HEK293 (cell line): ENCODE measurements around the gene HINT3.

ENCODE experiments used
- CTCF ChIA-PET: fragments of 350-600 bp; formaldehyde crosslinking; extraction: SDS; loops from one replicate; lab custom pipeline; 2021; ENCODE audit warnings: antibody characterized with exemption; lab: Yijun Ruan, JAX
- POLR2A ChIA-PET: fragments of 300-600 bp; formaldehyde crosslinking; extraction: SDS; loops from one replicate; lab custom pipeline; 2020; ENCODE audit warnings: antibody characterized with exemption, inconsistent platforms; lab: Yijun Ruan, JAX
- H3K27ac ChIP-seq: fragments of 200-500 bp; sonication (Bioruptor generic); 2 replicates; pipeline ENCODE4 v1.5.1; 2014; ENCODE audit warnings: low read depth, low read length, control low read depth, inconsistent platforms; ENCODE audit errors: extremely low read depth
- H3K36me3 ChIP-seq, 2 experiments: fragments of 200-500 bp in 1 of 2; sonication (Bioruptor generic) in 1 of 2; 1 replicate in 1 of 2; 2 replicates in 1 of 2; pipeline ENCODE4 v1.5.1; 2014 to 2017; ENCODE audit warnings: inconsistent platforms in 2 of 2, low read length in 2 of 2; ENCODE audit not compliant: control insufficient read depth in 2 of 2, insufficient read depth in 1 of 2
- H3K4me1 ChIP-seq: fragments of 200-500 bp; sonication (Bioruptor generic); 2 replicates; pipeline ENCODE4 v1.5.1; 2014; ENCODE audit warnings: mild to moderate bottlenecking, low read length, inconsistent platforms; ENCODE audit not compliant: control insufficient read depth, insufficient read depth
- H3K4me3 ChIP-seq: 2 replicates; pipeline ENCODE4 v1.5.1; 2011; ENCODE audit warnings: low read depth, mild to moderate bottlenecking, control low read depth, low read length, moderate library complexity
- H3K9me3 ChIP-seq: fragments of 200-500 bp; sonication (Bioruptor generic); 2 replicates; pipeline ENCODE4 v1.5.1; 2014; ENCODE audit warnings: low read depth, low read length, inconsistent platforms; ENCODE audit not compliant: control insufficient read depth, insufficient read depth
- GLIS1 ChIP-seq: fragments of 450-650 bp; formaldehyde crosslinking; IDR thresholded peaks from 2 replicates; pipeline ENCODE4 v1.5.1; 2016; ENCODE audit warnings: missing biosample characterization, missing genetic modification characterization
- IKZF3 ChIP-seq: fragments of 450-650 bp; IDR thresholded peaks from 2 replicates; pipeline ENCODE4 v1.5.0; 2018; ENCODE audit warnings: missing biosample characterization, mild to moderate bottlenecking, missing genetic modification characterization, moderate library complexity
- KLF8 ChIP-seq: fragments of 450-650 bp; formaldehyde crosslinking; IDR thresholded peaks from 2 replicates; pipeline ENCODE4 v1.5.1; 2016; ENCODE audit warnings: missing biosample characterization, missing genetic modification characterization
- RBAK ChIP-seq: fragments of 450-650 bp; formaldehyde crosslinking; IDR thresholded peaks from 2 replicates; pipeline ENCODE4 v1.5.1; 2016; ENCODE audit warnings: missing biosample characterization, missing genetic modification characterization
- SALL2 ChIP-seq: fragments of 450-650 bp; formaldehyde crosslinking; IDR thresholded peaks from 2 replicates; pipeline ENCODE4 v1.5.0; 2017; ENCODE audit warnings: missing biosample characterization, mild to moderate bottlenecking, missing genetic modification characterization, borderline replicate concordance
- SP2 ChIP-seq: fragments of 450-650 bp; formaldehyde crosslinking; IDR thresholded peaks from 2 replicates; pipeline ENCODE4 v1.5.1; 2016; ENCODE audit warnings: missing biosample characterization, missing genetic modification characterization
- ZBTB11 ChIP-seq: fragments of 450-650 bp; formaldehyde crosslinking; conservative IDR thresholded peaks from 2 replicates; pipeline ENCODE4 v1.5.1; 2016; ENCODE audit warnings: low read depth, missing biosample characterization, missing genetic modification characterization
- ZBTB21 ChIP-seq: fragments of 450-650 bp; formaldehyde crosslinking; IDR thresholded peaks from 2 replicates; pipeline ENCODE4 v1.5.1; 2017; ENCODE audit warnings: missing biosample characterization, missing genetic modification characterization
- ZBTB49 ChIP-seq: fragments of 450-650 bp; formaldehyde crosslinking; IDR thresholded peaks from 2 replicates; pipeline ENCODE4 v1.5.1; 2016; ENCODE audit warnings: missing biosample characterization, missing genetic modification characterization, low read depth
- ZFP3 ChIP-seq: fragments of 450-650 bp; formaldehyde crosslinking; IDR thresholded peaks from 2 replicates; pipeline ENCODE4 v1.5.1; 2016; ENCODE audit warnings: low read depth, missing biosample characterization, missing genetic modification characterization
- ZNF140 ChIP-seq: fragments of 450-650 bp; formaldehyde crosslinking; IDR thresholded peaks from 2 replicates; pipeline ENCODE4 v1.5.1; 2016; ENCODE audit warnings: missing biosample characterization, missing genetic modification characterization
- ZNF16 ChIP-seq: fragments of 450-650 bp; formaldehyde crosslinking; IDR thresholded peaks from 2 replicates; pipeline ENCODE4 v1.5.1; 2016; ENCODE audit warnings: low read depth, missing biosample characterization, missing genetic modification characterization
- ZNF211 ChIP-seq: fragments of 450-650 bp; formaldehyde crosslinking; IDR thresholded peaks from 2 replicates; pipeline ENCODE4 v1.5.1; 2016; ENCODE audit warnings: low read depth, missing biosample characterization, missing genetic modification characterization
- ZNF341 ChIP-seq: fragments of 450-650 bp; formaldehyde crosslinking; IDR thresholded peaks from 2 replicates; pipeline ENCODE4; 2016; ENCODE audit warnings: low read depth, missing biosample characterization, missing genetic modification characterization
- ZNF404 ChIP-seq: fragments of 450-650 bp; formaldehyde crosslinking; IDR thresholded peaks from 2 replicates; pipeline ENCODE4 v1.5.1; 2017; ENCODE audit warnings: missing biosample characterization, missing genetic modification characterization
- ZNF600 ChIP-seq: fragments of 450-650 bp; formaldehyde crosslinking; IDR thresholded peaks from 2 replicates; pipeline ENCODE4 v1.5.1; 2016; ENCODE audit warnings: missing biosample characterization, missing genetic modification characterization
- ZNF704 ChIP-seq: fragments of 450-650 bp; formaldehyde crosslinking; IDR thresholded peaks from 2 replicates; pipeline ENCODE4 v1.5.1; 2016; ENCODE audit warnings: missing biosample characterization, missing genetic modification characterization
- ZNF843 ChIP-seq: fragments of 450-650 bp; formaldehyde crosslinking; IDR thresholded peaks from 2 replicates; pipeline ENCODE4 v1.5.1; 2016; ENCODE audit warnings: missing biosample characterization, missing genetic modification characterization
- ZSCAN23 ChIP-seq: fragments of 450-650 bp; formaldehyde crosslinking; IDR thresholded peaks from 2 replicates; pipeline ENCODE4 v1.5.1; 2016; ENCODE audit warnings: missing biosample characterization, missing genetic modification characterization
- TF ChIP-seq, protein P1 (sequence below): fragments of 450-650 bp; formaldehyde crosslinking; IDR thresholded peaks from 2 replicates; pipeline ENCODE4 v1.5.1; 2016; ENCODE audit warnings: missing biosample characterization, missing genetic modification characterization
- TF ChIP-seq, protein P2 (sequence below): fragments of 450-650 bp; formaldehyde crosslinking; IDR thresholded peaks from 2 replicates; pipeline ENCODE4 v1.5.1; 2017; ENCODE audit warnings: missing biosample characterization, missing genetic modification characterization

HINT3 gene

GRCh38 chr6:125974214-125974866, 17.8 kb downstream of the HINT3 start (continued):
- TF ChIP-seq ZNF211 (no peak), ZNF16 (no peak), IKZF3 (tag by site-specific recombination) (no peak), RBAK (no peak), ZNF404 (no peak), SP2 (tag by site-specific recombination) (no peak), ZBTB21 (tag by site-specific recombination) (peak; percentile 70), ZNF600 (tag by site-specific recombination) (no peak), KLF8 (tag by site-specific recombination) (no peak)

- H3K4me3 ChIP-seq, result no peak overlapping the region
- POLR2A ChIA-PET, result no interaction called here
- H3K9me3 ChIP-seq, result no peaks in the 10 kb centered on the region
- H3K27ac ChIP-seq, result no peak overlapping the region
- H3K4me1 ChIP-seq, result no peaks in the 10 kb centered on the region
- TF ChIP-seq, protein P1, sequence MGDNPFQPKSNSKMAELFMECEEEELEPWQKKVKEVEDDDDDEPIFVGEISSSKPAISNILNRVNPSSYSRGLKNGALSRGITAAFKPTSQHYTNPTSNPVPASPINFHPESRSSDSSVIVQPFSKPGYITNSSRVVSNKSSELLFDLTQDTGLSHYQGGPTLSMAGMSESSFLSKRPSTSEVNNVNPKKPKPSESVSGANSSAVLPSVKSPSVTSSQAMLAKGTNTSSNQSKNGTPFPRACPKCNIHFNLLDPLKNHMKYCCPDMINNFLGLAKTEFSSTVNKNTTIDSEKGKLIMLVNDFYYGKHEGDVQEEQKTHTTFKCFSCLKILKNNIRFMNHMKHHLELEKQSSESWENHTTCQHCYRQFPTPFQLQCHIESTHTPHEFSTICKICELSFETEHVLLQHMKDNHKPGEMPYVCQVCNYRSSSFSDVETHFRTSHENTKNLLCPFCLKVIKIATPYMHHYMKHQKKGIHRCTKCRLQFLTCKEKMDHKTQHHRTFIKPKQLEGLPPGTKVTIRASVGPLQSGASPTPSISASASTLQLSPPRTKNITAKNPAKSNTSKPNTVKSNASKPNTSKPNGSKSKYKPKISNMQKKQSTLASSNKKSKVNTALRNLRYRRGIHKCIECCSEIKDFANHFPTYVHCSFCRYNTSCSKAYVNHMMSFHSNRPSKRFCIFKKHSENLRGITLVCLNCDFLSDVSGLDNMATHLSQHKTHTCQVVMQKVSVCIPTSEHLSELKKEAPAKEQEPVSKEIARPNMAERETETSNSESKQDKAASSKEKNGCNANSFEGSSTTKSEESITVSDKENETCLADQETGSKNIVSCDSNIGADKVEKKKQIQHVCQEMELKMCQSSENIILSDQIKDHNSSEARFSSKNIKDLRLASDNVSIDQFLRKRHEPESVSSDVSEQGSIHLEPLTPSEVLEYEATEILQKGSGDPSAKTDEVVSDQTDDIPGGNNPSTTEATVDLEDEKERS (tag by site-specific recombination), result no peak
- TF ChIP-seq, protein P2, sequence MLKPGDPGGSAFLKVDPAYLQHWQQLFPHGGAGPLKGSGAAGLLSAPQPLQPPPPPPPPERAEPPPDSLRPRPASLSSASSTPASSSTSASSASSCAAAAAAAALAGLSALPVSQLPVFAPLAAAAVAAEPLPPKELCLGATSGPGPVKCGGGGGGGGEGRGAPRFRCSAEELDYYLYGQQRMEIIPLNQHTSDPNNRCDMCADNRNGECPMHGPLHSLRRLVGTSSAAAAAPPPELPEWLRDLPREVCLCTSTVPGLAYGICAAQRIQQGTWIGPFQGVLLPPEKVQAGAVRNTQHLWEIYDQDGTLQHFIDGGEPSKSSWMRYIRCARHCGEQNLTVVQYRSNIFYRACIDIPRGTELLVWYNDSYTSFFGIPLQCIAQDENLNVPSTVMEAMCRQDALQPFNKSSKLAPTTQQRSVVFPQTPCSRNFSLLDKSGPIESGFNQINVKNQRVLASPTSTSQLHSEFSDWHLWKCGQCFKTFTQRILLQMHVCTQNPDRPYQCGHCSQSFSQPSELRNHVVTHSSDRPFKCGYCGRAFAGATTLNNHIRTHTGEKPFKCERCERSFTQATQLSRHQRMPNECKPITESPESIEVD (tag by site-specific recombination), result peak; percentile 21; the same call in 1 of the 2 replicates
- TF ChIP-seq, all 188 proteins: peak for 1
- H3K36me3 ChIP-seq, result peaks cover 17 to 24% of the 10 kb centered on the region in 2 experiments
- CTCF ChIA-PET, result interaction anchor here (1.8 kb wide), 1 partner anchor 198 kb away, joined by 5 read pairs; no protein-coding TSS in a partner anchor
These were observed 22.5 kb downstream of the HINT3 start for GRCh38 chr6:125979101-125979500.

DNA sequence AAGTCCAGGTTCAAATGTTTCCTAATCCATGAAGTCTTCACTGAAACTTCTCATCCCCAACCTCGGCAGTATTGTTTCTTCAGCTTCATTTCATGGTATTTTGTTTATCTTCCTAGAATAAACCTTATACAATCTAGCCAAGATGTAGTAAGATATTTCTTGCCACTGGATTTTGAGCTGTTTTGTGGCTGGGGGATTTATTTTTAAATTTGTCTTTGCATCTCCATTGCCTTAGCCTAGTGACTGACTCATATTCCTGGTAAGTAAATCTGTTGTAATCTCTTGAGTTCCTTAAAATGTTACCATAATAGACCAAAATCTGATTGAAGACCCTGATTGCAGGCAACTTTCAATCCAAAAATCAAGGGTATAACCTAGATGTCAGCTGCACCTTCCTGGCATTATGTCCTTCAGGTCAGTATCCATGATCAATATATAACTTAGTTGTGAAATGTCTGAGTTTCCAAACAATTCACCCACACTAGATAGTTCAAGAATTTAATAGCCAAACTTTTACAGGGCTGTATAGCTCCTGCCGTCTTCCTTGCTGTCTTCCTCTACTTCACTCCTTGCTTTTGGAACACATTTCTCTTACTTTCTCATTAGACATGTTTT, 25.1 kb downstream of the HINT3 start:
- POLR2A ChIA-PET, result interaction anchor here (0.9 kb wide), 1 partner anchor 17 kb away, joined by 3 read pairs; no protein-coding TSS in a partner anchor
- H3K4me3 ChIP-seq, result no peak overlapping the region
- TF ChIP-seq ZFP3 (tag by site-specific recombination), result no peak
- TF ChIP-seq GLIS1 (tag by site-specific recombination), result no peak
- TF ChIP-seq ZNF843 (tag by site-specific recombination), result no peak
- TF ChIP-seq ZNF341 (tag by site-specific recombination), result no peak
- no peak for TF ChIP-seq ZBTB49 (tag by site-specific recombination)
- TF ChIP-seq ZSCAN23 (tag by site-specific recombination), result no peak
- TF ChIP-seq ZNF140 (tag by site-specific recombination), result no peak
- TF ChIP-seq ZNF704 (tag by site-specific recombination), result no peak
- no peak for TF ChIP-seq SALL2 (tag by site-specific recombination)
- no peak for TF ChIP-seq ZBTB11 (tag by site-specific recombination)

More for the DNA sequence above, 25.1 kb downstream of the HINT3 start:
- peaks cover 4% of the 10 kb centered on the region; the same call in 1 of the 2 replicates for H3K4me1 ChIP-seq
- H3K36me3 ChIP-seq, result peaks cover 3 to 11% of the 10 kb centered on the region in 2 experiments; a peak in 2 of 3 replicates
- H3K9me3 ChIP-seq, result no peaks in the 10 kb centered on the region
- H3K27ac ChIP-seq, result no peak overlapping the region
- CTCF ChIA-PET, result interaction anchor here (0.6 to 1.3 kb wide), 7 partner anchors 14 to 671 kb away, joined by 3 to 4 read pairs (median 3); no protein-coding TSS in a partner anchor
